ENCODE measurements around the gene DROSHA. TPM values are rescaled to one million over a fixed set of nuclear protein-coding genes. Genes with fewer than 3 reads are reported as not detected.

The DROSHA gene
- polyA plus RNA-seq, 2 of the 4 experiments (the other 2 are of a cell fraction) = 49.1 to 105 TPM

DNA sequence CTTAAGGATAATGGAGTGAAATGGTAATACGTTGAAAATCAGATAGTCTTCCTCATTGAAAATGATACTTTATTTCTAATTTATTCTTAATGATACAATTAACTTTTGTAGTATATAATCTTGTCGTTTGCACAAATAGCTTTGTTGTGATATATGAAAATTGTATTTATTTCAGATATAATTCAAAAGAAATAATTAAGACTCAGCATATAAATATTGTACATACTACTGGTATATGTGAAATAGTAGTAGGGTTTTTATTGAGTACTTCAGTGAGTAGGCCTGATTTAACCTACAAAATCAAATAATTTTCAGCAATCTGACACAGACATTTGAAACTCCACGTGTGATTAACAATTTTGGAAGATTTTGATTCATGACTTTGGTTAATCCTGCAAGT, 5.0 kb upstream of the DROSHA start:
- POLR2A ChIA-PET = no interaction called here
- no peaks in the 10 kb centered on the region for H3K9me3 ChIP-seq
- no peak overlapping the region for H3K4me3 ChIP-seq
- H3K4me2 ChIP-seq = no peak overlapping the region
- no peak for ATAC-seq
- no peak for FAIRE-seq
- no peak for DNase-seq (ENCODE audit: low read depth in 1 of 2, low spot score in 1 of 2)
- CTCF ChIA-PET = interaction anchor here (0.6 kb wide), 1 partner anchor 13 kb away, joined by 3 read pairs; no protein-coding TSS in a partner anchor
- H3K27ac ChIP-seq = no peak overlapping the region
- TF ChIP-seq GATA3 (IDR thresholded peaks at IDR 0.05; ENCODE audit: borderline replicate concordance) (no peak), SMC3 (IDR thresholded peaks at IDR 0.05) (no peak), MAFK (IDR thresholded peaks at IDR 0.05; ENCODE audit: partially characterized antibody) (no peak), EP300 (IDR thresholded peaks at IDR 0.05) (no peak), CBX2 (IDR thresholded peaks at IDR 0.05; ENCODE audit: borderline replicate concordance, low read depth) (no peak), KDM1A (IDR thresholded peaks at IDR 0.05; ENCODE audit: low read depth) (no peak), SREBF2 (IDR thresholded peaks at IDR 0.05) (no peak), FOXS1 (CRISPR knock-in tag; IDR thresholded peaks at IDR 0.05) (no peak), POLR2A (IDR thresholded peaks at IDR 0.05; ENCODE audit: low read length) (no peak), RFX5 (IDR thresholded peaks at IDR 0.05) (no peak), CBX8 (IDR thresholded peaks at IDR 0.05) (no peak), HOXB13 (CRISPR knock-in tag; IDR thresholded peaks at IDR 0.05; ENCODE audit: low read depth) (no peak), JUNB (IDR thresholded peaks at IDR 0.05) (no peak)
- TF ChIP-seq, protein P1, sequence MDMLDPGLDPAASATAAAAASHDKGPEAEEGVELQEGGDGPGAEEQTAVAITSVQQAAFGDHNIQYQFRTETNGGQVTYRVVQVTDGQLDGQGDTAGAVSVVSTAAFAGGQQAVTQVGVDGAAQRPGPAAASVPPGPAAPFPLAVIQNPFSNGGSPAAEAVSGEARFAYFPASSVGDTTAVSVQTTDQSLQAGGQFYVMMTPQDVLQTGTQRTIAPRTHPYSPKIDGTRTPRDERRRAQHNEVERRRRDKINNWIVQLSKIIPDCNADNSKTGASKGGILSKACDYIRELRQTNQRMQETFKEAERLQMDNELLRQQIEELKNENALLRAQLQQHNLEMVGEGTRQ (IDR thresholded peaks at IDR 0.05) = no peak
- TF ChIP-seq, protein P2, sequence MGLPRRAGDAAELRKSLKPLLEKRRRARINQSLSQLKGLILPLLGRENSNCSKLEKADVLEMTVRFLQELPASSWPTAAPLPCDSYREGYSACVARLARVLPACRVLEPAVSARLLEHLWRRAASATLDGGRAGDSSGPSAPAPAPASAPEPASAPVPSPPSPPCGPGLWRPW (IDR thresholded peaks at IDR 0.05) = no peak
- TF ChIP-seq, protein P3, sequence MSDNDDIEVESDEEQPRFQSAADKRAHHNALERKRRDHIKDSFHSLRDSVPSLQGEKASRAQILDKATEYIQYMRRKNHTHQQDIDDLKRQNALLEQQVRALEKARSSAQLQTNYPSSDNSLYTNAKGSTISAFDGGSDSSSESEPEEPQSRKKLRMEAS (IDR thresholded peaks at IDR 0.05) = no peak
- TF ChIP-seq, protein P4, sequence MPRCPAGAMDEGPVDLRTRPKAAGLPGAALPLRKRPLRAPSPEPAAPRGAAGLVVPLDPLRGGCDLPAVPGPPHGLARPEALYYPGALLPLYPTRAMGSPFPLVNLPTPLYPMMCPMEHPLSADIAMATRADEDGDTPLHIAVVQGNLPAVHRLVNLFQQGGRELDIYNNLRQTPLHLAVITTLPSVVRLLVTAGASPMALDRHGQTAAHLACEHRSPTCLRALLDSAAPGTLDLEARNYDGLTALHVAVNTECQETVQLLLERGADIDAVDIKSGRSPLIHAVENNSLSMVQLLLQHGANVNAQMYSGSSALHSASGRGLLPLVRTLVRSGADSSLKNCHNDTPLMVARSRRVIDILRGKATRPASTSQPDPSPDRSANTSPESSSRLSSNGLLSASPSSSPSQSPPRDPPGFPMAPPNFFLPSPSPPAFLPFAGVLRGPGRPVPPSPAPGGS (IDR thresholded peaks at IDR 0.05) = no peak
- TF ChIP-seq, protein P5, sequence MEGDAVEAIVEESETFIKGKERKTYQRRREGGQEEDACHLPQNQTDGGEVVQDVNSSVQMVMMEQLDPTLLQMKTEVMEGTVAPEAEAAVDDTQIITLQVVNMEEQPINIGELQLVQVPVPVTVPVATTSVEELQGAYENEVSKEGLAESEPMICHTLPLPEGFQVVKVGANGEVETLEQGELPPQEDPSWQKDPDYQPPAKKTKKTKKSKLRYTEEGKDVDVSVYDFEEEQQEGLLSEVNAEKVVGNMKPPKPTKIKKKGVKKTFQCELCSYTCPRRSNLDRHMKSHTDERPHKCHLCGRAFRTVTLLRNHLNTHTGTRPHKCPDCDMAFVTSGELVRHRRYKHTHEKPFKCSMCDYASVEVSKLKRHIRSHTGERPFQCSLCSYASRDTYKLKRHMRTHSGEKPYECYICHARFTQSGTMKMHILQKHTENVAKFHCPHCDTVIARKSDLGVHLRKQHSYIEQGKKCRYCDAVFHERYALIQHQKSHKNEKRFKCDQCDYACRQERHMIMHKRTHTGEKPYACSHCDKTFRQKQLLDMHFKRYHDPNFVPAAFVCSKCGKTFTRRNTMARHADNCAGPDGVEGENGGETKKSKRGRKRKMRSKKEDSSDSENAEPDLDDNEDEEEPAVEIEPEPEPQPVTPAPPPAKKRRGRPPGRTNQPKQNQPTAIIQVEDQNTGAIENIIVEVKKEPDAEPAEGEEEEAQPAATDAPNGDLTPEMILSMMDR (IDR thresholded peaks at IDR 0.05) = no peak
- TF ChIP-seq, protein P6, sequence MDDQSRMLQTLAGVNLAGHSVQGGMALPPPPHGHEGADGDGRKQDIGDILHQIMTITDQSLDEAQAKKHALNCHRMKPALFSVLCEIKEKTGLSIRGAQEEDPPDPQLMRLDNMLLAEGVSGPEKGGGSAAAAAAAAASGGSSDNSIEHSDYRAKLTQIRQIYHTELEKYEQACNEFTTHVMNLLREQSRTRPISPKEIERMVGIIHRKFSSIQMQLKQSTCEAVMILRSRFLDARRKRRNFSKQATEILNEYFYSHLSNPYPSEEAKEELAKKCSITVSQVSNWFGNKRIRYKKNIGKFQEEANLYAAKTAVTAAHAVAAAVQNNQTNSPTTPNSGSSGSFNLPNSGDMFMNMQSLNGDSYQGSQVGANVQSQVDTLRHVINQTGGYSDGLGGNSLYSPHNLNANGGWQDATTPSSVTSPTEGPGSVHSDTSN (IDR thresholded peaks at IDR 0.05) = no peak
- 85% methylated on average over 3 of the region's 3 CpGs for WGBS (ENCODE audit: missing lambda C conversion rate)
- peaks cover 10% of the 10 kb centered on the region for H3K4me1 ChIP-seq

DNA sequence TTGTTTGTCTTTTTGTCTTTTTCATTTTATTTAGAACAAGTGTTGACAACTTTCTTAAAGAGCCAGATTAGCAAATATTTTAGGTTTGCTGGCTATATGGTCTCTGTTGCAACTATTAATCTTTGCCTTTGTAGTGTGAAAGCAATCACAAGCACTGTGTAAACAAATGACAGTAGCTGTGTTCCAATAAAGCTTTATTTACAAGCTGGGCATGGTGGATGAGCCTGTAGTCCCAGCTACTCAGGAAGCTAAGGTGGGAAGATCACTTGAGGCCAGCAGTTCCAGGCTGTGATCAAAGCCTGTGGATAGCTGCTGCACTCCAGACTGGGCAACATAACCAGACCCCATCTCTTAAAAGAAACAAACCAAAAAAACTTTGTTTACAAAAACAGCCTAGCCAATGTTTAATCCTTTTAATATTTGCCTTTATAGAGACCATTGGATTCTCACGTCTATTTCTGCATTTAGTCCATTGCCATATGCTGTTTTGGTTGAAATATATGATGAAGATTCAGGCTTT, 2.7 kb upstream of the DROSHA start:
- H3K4me3 ChIP-seq = no peak overlapping the region
- no peaks in the 10 kb centered on the region for H3K9me3 ChIP-seq
- H3K27ac ChIP-seq = no peak overlapping the region
- FAIRE-seq (no peak), DNase-seq (ENCODE audit: low read depth in 1 of 2, low spot score in 1 of 2) (peak in 1 of 2 experiments; percentile 4), ATAC-seq (no peak)
- WGBS (ENCODE audit: missing lambda C conversion rate) = 78% methylated on average over 1 of the region's 1 CpG
- CTCF ChIA-PET = interaction anchor here (0.9 kb wide), 1 partner anchor 13 kb away, joined by 3 read pairs; no protein-coding TSS in a partner anchor
- H3K4me2 ChIP-seq = no peak overlapping the region
- POLR2A ChIA-PET = no interaction called here
- H3K4me1 ChIP-seq = peaks cover 21% of the 10 kb centered on the region
- TF ChIP-seq TP53 (CRISPR knock-in tag; IDR thresholded peaks at IDR 0.05) (no peak), TFCP2L1 (CRISPR knock-in tag; IDR thresholded peaks at IDR 0.05) (no peak), MAFK (IDR thresholded peaks at IDR 0.05; ENCODE audit: partially characterized antibody) (no peak), HOXB13 (CRISPR knock-in tag; IDR thresholded peaks at IDR 0.05; ENCODE audit: low read depth) (no peak), CBX2 (IDR thresholded peaks at IDR 0.05; ENCODE audit: borderline replicate concordance, low read depth) (no peak), JUNB (IDR thresholded peaks at IDR 0.05) (no peak), RFX5 (IDR thresholded peaks at IDR 0.05) (no peak), EHMT2 (IDR thresholded peaks at IDR 0.05; ENCODE audit: low read depth) (no peak), NPAS2 (CRISPR knock-in tag; IDR thresholded peaks at IDR 0.05; ENCODE audit: borderline replicate concordance) (no peak), FOSL2 (IDR thresholded peaks at IDR 0.05) (no peak), FOSL2 (CRISPR knock-in tag; IDR thresholded peaks at IDR 0.05) (no peak), ESRRA (IDR thresholded peaks at IDR 0.05; ENCODE audit: borderline replicate concordance, low read length) (no peak), EHF (CRISPR knock-in tag; IDR thresholded peaks at IDR 0.05) (no peak), SMC3 (IDR thresholded peaks at IDR 0.05) (no peak), HDAC2 (IDR thresholded peaks at IDR 0.05) (no peak)
- TF ChIP-seq, protein P7, sequence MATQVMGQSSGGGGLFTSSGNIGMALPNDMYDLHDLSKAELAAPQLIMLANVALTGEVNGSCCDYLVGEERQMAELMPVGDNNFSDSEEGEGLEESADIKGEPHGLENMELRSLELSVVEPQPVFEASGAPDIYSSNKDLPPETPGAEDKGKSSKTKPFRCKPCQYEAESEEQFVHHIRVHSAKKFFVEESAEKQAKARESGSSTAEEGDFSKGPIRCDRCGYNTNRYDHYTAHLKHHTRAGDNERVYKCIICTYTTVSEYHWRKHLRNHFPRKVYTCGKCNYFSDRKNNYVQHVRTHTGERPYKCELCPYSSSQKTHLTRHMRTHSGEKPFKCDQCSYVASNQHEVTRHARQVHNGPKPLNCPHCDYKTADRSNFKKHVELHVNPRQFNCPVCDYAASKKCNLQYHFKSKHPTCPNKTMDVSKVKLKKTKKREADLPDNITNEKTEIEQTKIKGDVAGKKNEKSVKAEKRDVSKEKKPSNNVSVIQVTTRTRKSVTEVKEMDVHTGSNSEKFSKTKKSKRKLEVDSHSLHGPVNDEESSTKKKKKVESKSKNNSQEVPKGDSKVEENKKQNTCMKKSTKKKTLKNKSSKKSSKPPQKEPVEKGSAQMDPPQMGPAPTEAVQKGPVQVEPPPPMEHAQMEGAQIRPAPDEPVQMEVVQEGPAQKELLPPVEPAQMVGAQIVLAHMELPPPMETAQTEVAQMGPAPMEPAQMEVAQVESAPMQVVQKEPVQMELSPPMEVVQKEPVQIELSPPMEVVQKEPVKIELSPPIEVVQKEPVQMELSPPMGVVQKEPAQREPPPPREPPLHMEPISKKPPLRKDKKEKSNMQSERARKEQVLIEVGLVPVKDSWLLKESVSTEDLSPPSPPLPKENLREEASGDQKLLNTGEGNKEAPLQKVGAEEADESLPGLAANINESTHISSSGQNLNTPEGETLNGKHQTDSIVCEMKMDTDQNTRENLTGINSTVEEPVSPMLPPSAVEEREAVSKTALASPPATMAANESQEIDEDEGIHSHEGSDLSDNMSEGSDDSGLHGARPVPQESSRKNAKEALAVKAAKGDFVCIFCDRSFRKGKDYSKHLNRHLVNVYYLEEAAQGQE (IDR thresholded peaks at IDR 0.05) = no peak

Data from A549 (cell line).